ENCODE results near the gene ATP2C1. TPM values are rescaled to one million over a fixed set of nuclear protein-coding genes. Genes with fewer than 3 reads are reported as not detected.

ATP2C1 gene
- total and polyA plus RNA-seq, 2 of the 4 experiments (the other 2 are of a cell fraction) = 41.4 to 50.2 TPM

- H3K79me1 ChIP-seq (ENCODE audit: low read depth in 1 of 2, low read length in 2 of 2) = peaks cover 19 to 27% of the 10 kb centered on the region in 2 experiments
- no peak overlapping the region for H3K23ac ChIP-seq (ENCODE audit: low read depth, low read length)
- DNase-seq (peak; percentile 37), ATAC-seq (ENCODE audit: low read depth) (peak; percentile 11; the same call in 1 of the 2 replicates)
- intact Hi-C loops (cut with micrococcal nuclease) (no loop called here), in situ Hi-C loops (cut with MboI; ENCODE audit: low sequenced_read_pairs) (no loop called here), dilution Hi-C loops (cut with HindIII; ENCODE audit: low sequenced_read_pairs, unreplicated experiment) (no loop called here)
- peak overlapping the region; percentile 36; the same call in 1 of the 2 replicates for H3K18ac ChIP-seq (ENCODE audit: low read depth, low read length)
- H3K27ac ChIP-seq (ENCODE audit: insufficient read depth, low read length) = no peak overlapping the region
- H3K4me1 ChIP-seq (ENCODE audit: control insufficient read depth, insufficient read depth, low read length) = peaks cover 4% of the 10 kb centered on the region
- no peak overlapping the region for H2AK5ac ChIP-seq (ENCODE audit: low read depth, low read length)
- H2BK15ac ChIP-seq (ENCODE audit: low read depth, low read length) = no peak overlapping the region
- H3K14ac ChIP-seq (replicated peaks; ENCODE audit: low read depth, low read length) = no peak overlapping the region
- H2AFZ ChIP-seq (replicated peaks; ENCODE audit: low read length, poor library complexity) = no peak overlapping the region
- H3K27me3 ChIP-seq (ENCODE audit: control insufficient read depth, insufficient read depth, low read length) = no peaks in the 10 kb centered on the region
- H4K91ac ChIP-seq (ENCODE audit: insufficient read depth, low read depth, low read length) = no peak overlapping the region
- TF ChIP-seq POLR2A (IDR thresholded peaks at IDR 0.05; ENCODE audit: low read depth, low read length) = no peak
- TF ChIP-seq SMC3 (IDR thresholded peaks at IDR 0.05; ENCODE audit: low read depth, low read length) = no peak
- no peak for TF ChIP-seq MXI1 (IDR thresholded peaks at IDR 0.05; ENCODE audit: borderline replicate concordance, low read depth, low read length)
- TF ChIP-seq CEBPB (IDR thresholded peaks at IDR 0.05; ENCODE audit: low read depth, low read length) = no peak
- TF ChIP-seq RFX5 (IDR thresholded peaks at IDR 0.05; ENCODE audit: low read depth, low read length) = no peak
- no peak for TF ChIP-seq BHLHE40 (IDR thresholded peaks at IDR 0.05; ENCODE audit: low read depth, low read length)
- no peak for TF ChIP-seq USF2 (IDR thresholded peaks at IDR 0.05; ENCODE audit: low read depth, low read length)
- no peak for TF ChIP-seq FOS (IDR thresholded peaks at IDR 0.05; ENCODE audit: low read depth, low read length)
- no peak for TF ChIP-seq RAD21 (IDR thresholded peaks at IDR 0.05; ENCODE audit: low read length)
- no peak for TF ChIP-seq MAZ (IDR thresholded peaks at IDR 0.05; ENCODE audit: borderline replicate concordance, low read depth, low read length)
- TF ChIP-seq MAFK (IDR thresholded peaks at IDR 0.05; ENCODE audit: low read depth, low read length) = no peak
- no peak for TF ChIP-seq CHD1 (IDR thresholded peaks at IDR 0.05; ENCODE audit: low read depth, low read length)
- H3K9me1 ChIP-seq (ENCODE audit: insufficient read depth, low read length) = peaks cover 6% of the 10 kb centered on the region; the same call in 1 of the 2 replicates
- no peak overlapping the region for H4K5ac ChIP-seq (ENCODE audit: low read depth, low read length)
- no peak overlapping the region for H3K4ac ChIP-seq (ENCODE audit: low read depth, low read length)
- H2BK20ac ChIP-seq (ENCODE audit: low read depth, low read length) = no peak overlapping the region
- no peak overlapping the region for H3K4me3 ChIP-seq (ENCODE audit: insufficient read depth, low read depth, low read length)
- peak overlapping the region; percentile 59; the same call in 1 of the 2 replicates for H3K4me2 ChIP-seq (ENCODE audit: low read depth, low read length)
- H2BK5ac ChIP-seq (ENCODE audit: low read depth, low read length, poor library complexity, severe bottlenecking) = peak overlapping the region; percentile 46
- H3K56ac ChIP-seq (ENCODE audit: extremely low read depth, insufficient read depth, low read length) = no peak overlapping the region
- H3K9ac ChIP-seq (ENCODE audit: low read depth, low read length) = no peak overlapping the region
- no peak overlapping the region for H2BK120ac ChIP-seq (ENCODE audit: low read depth, low read length)
- no peak overlapping the region for H4K8ac ChIP-seq (ENCODE audit: low read depth in 2 of 2, low read length in 2 of 2)
- H3K36me3 ChIP-seq (ENCODE audit: control insufficient read depth, insufficient read depth, low read length) = peaks cover 2% of the 10 kb centered on the region; the same call in 1 of the 2 replicates
- no CpG with 5 or more reads among the region's 1 CpG for WGBS, 2 experiments (ENCODE audit: extremely low coverage in 2 of 2, insufficient read length in 1 of 2)
- H2AK9ac ChIP-seq (replicated peaks; ENCODE audit: low read depth, low read length, poor library complexity) = no peak overlapping the region
- BruUV-seq (replicated peaks) = no TSS peak
- POLR2A ChIA-PET (ENCODE audit: unreplicated experiment) = no interaction called here
- peaks cover 3% of the 10 kb centered on the region; the same call in 1 of the 2 replicates for H4K20me1 ChIP-seq (ENCODE audit: insufficient read depth, low read length)
- no peaks in the 10 kb centered on the region for H3K9me3 ChIP-seq (ENCODE audit: control insufficient read depth, insufficient read depth, low read length)
- CTCF ChIA-PET = interaction anchor here (1.1 kb wide), 1 partner anchor 10 kb away, joined by 4 read pairs; no protein-coding TSS in a partner anchor
Observed at GRCh38 chr3:130933801-130934345, 40.0 kb downstream of the ATP2C1 start.

Measured in IMR-90 (cell line).